Stimulated activated CD8-positive, alpha-beta memory T cell treated with anti-CD3 and anti-CD28 coated beads, Interleukin-15, amount 100 ng/mL, for 24 hours (primary cell): ENCODE results near the gene RASAL2.
"Not testable (repeated sequence)": the region's sequence is repeated elsewhere in the genome, so short reads cannot be mapped to it uniquely, and the experiment has no call there.

Experiments
- DNase-seq: peaks from one replicate; pipeline ENCODE4 v3.0.0-alpha.2; 2020; ENCODE audit warnings: low read depth

RASAL2 gene

GRCh38 chr1:178494569-178494971, 400.7 kb downstream of the RASAL2 start:
- no peak for DNase-seq

GRCh38 chr1:178495158-178495557, 401.3 kb downstream of the RASAL2 start:
- DNase-seq, result no peak

GRCh38 chr1:178495741-178496409, 402.0 kb downstream of the RASAL2 start:
- no peak for DNase-seq

GRCh38 chr1:178496410-178497135, 402.7 kb downstream of the RASAL2 start, which contains the start of gene CLEC20A:
Gene CLEC20A, minus strand, starts transcription at chr1:178496964. Its CDS starts 25 bp downstream, at chr1:178496939.
- no peak for DNase-seq

- DNase-seq, result no peak
These were observed 404.1 kb downstream of the RASAL2 start for GRCh38 chr1:178497903-178498478.

- DNase-seq, result no peak
These were observed 405.2 kb downstream of the RASAL2 start for GRCh38 chr1:178498896-178499675.

- no peak for DNase-seq
These were observed 406.3 kb downstream of the RASAL2 start for GRCh38 chr1:178500091-178500770.

GRCh38 chr1:178500936-178501554, 407.1 kb downstream of the RASAL2 start:
- no peak for DNase-seq

GRCh38 chr1:178501705-178502329, 407.9 kb downstream of the RASAL2 start:
- peak; percentile 39 for DNase-seq

GRCh38 chr1:178502330-178502714, 408.4 kb downstream of the RASAL2 start:
- DNase-seq, result no peak

- DNase-seq, result no peak
These were observed 409.0 kb downstream of the RASAL2 start for GRCh38 chr1:178502856-178503255.

- DNase-seq, result not testable (repeated sequence)
These were observed 409.4 kb downstream of the RASAL2 start for GRCh38 chr1:178503316-178503715.

- no peak for DNase-seq
These were observed 409.9 kb downstream of the RASAL2 start for GRCh38 chr1:178503849-178504248.

- DNase-seq, result no peak
These were observed 410.4 kb downstream of the RASAL2 start for GRCh38 chr1:178504286-178504685.

- DNase-seq, result no peak
These were observed 412.3 kb downstream of the RASAL2 start for GRCh38 chr1:178506177-178506576.

GRCh38 chr1:178506669-178507068, 412.8 kb downstream of the RASAL2 start:
- no peak for DNase-seq

GRCh38 chr1:178509414-178510007, 415.6 kb downstream of the RASAL2 start:
- no peak for DNase-seq

GRCh38 chr1:178510155-178510554, 416.3 kb downstream of the RASAL2 start:
- no peak for DNase-seq

GRCh38 chr1:178512566-178513277, 418.8 kb downstream of the RASAL2 start, which contains the start of gene TEX35:
Gene TEX35, plus strand, starts transcription at chr1:178513109. Its CDS starts 80 bp downstream, at chr1:178513189.
- no peak for DNase-seq
